ENCODE results near the gene SCGB1A1.

- TF ChIP-seq EZH2phosphoT487 (conservative IDR thresholded peaks at IDR 0.05; ENCODE audit: low read length) = no peak
- TF ChIP-seq, protein P1, sequence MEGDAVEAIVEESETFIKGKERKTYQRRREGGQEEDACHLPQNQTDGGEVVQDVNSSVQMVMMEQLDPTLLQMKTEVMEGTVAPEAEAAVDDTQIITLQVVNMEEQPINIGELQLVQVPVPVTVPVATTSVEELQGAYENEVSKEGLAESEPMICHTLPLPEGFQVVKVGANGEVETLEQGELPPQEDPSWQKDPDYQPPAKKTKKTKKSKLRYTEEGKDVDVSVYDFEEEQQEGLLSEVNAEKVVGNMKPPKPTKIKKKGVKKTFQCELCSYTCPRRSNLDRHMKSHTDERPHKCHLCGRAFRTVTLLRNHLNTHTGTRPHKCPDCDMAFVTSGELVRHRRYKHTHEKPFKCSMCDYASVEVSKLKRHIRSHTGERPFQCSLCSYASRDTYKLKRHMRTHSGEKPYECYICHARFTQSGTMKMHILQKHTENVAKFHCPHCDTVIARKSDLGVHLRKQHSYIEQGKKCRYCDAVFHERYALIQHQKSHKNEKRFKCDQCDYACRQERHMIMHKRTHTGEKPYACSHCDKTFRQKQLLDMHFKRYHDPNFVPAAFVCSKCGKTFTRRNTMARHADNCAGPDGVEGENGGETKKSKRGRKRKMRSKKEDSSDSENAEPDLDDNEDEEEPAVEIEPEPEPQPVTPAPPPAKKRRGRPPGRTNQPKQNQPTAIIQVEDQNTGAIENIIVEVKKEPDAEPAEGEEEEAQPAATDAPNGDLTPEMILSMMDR (IDR thresholded peaks at IDR 0.05; ENCODE audit: insufficient read depth, low read length, poor library complexity, severe bottlenecking) = no peak
These were observed 22.8 kb upstream of the SCGB1A1 start for GRCh38 chr11:62395885-62396551.
